HCT116 (cell line): ENCODE results near the gene WDR4. TPM values are rescaled to one million over a fixed set of nuclear protein-coding genes. Genes with fewer than 3 reads are reported as not detected.
A peak's percentile ranks its signal among the peaks of the same experiment; 100 is the strongest.

ENCODE experiments used
- ATAC-seq: fragments of 200-7000 bp; cut with Tn5 transposase; 2 replicates; pipeline ENCODE4 v1.9.1; 2020; ENCODE audit warnings: mild to moderate bottlenecking, moderate library complexity
- BruUV-seq: library from RNA; stranded (reverse); fragments of 400-500 nt; replicated peaks from 2 replicates; lab custom pipeline; 2021; lab: Mats Ljungman, UMichigan
- CTCF ChIA-PET: fragments of 300-600 bp; sonication (Branson Sonifier 250); formaldehyde crosslinking; loops from one replicate; lab custom pipeline; 2021; ENCODE audit warnings: antibody characterized with exemption; lab: Charles Lee
- POLR2A ChIA-PET: fragments of 300-600, 350-600 bp; sonication (Branson Sonifier 250); formaldehyde crosslinking; loops from one replicate; lab custom pipeline; 2021; ENCODE audit warnings: antibody characterized with exemption; lab: Charles Lee
- RAD21 ChIA-PET, 2 experiments: fragments of 300-600 bp; sonication (Branson Sonifier 250); formaldehyde crosslinking; loops; one replicate each; lab custom pipeline; 2023; ENCODE audit warnings: low total read pairs in 2 of 2; ENCODE audit not compliant: uncharacterized antibody in 2 of 2, unreplicated experiment in 2 of 2, low non-redundant PET in 1 of 2; lab: Charles Lee
- DNase-seq: peaks from one replicate; pipeline ENCODE4 v3.0.0-alpha.2; 2010; ENCODE audit warnings: low read depth, low spot score
- H2AFZ ChIP-seq: fragments of 200-600 bp; shearing (Covaris generic), sonication (generic); 2 replicates; pipeline ENCODE4 v1.6.1; 2017; ENCODE audit warnings: low read depth, mixed run types, mixed read lengths, antibody characterized with exemption, low read length; ENCODE audit not compliant: poor library complexity, severe bottlenecking
- H3K27ac ChIP-seq: 2 replicates; pipeline ENCODE4 v1.5.1; 2012; ENCODE audit warnings: low read depth, low read length
- H3K27me3 ChIP-seq: fragments of 200-600 bp; sonication (generic); 2 replicates; pipeline ENCODE4 v1.6.1; 2016; ENCODE audit warnings: mixed run types, low read length, mixed read lengths; ENCODE audit not compliant: insufficient read depth
- H3K36me3 ChIP-seq, 2 experiments: fragments of 200-500 bp in 1 of 2; fragments of 200-600 bp in 1 of 2; sonication (Bioruptor generic) in 1 of 2; sonication (generic) in 1 of 2; 2 replicates each; pipeline versions ENCODE4 v1.5.1 to v1.6.1; 2014 to 2016; ENCODE audit warnings: low read length in 2 of 2, inconsistent platforms in 1 of 2, mixed read lengths in 1 of 2, mixed run types in 1 of 2; ENCODE audit not compliant: insufficient read depth in 2 of 2, control insufficient read depth in 1 of 2
- H3K4me1 ChIP-seq, 2 experiments: fragments of 200-600 bp in 1 of 2; sonication (generic) in 1 of 2; 2 replicates each; pipeline versions ENCODE4 v1.5.1 to v1.6.1; 2012 to 2017; ENCODE audit warnings: low read length in 2 of 2, inconsistent platforms in 1 of 2, mild to moderate bottlenecking in 1 of 2, mixed read lengths in 1 of 2, mixed run types in 1 of 2, moderate library complexity in 1 of 2; ENCODE audit not compliant: insufficient read depth in 2 of 2, control insufficient read depth in 1 of 2
- H3K4me2 ChIP-seq: fragments of 200-600 bp; sonication (generic); 2 replicates; pipeline ENCODE4 v1.6.1; 2017; ENCODE audit warnings: mixed run types, low read length, mixed read lengths
- H3K4me3 ChIP-seq, 2 experiments: fragments of 200-600 bp in 1 of 2; sonication (generic) in 1 of 2; replicated peaks in 1 of 2; 2 replicates each; pipeline ENCODE4 v1.5.1; 2011 to 2016; ENCODE audit warnings: low read length in 2 of 2, control low read depth in 1 of 2, low read depth in 1 of 2, mild to moderate bottlenecking in 1 of 2, mixed read lengths in 1 of 2, mixed run types in 1 of 2
- H3K79me2 ChIP-seq: fragments of 200-600 bp; sonication (generic); 2 replicates; pipeline ENCODE4 v1.6.1; 2017; ENCODE audit warnings: mild to moderate bottlenecking, mixed run types, low read length, moderate library complexity, mixed read lengths; ENCODE audit not compliant: insufficient read depth
- H3K9ac ChIP-seq: fragments of 200-600 bp; sonication (generic); 2 replicates; pipeline ENCODE4 v1.6.1; 2016; ENCODE audit warnings: low read length, mixed read lengths
- H3K9me2 ChIP-seq: fragments of 200-600 bp; sonication (generic), shearing (Covaris generic); 2 replicates; pipeline ENCODE4 v1.6.1; 2017; ENCODE audit warnings: mixed run types, mild to moderate bottlenecking, moderate library complexity; ENCODE audit not compliant: insufficient read depth
- H3K9me3 ChIP-seq, 2 experiments: fragments of 200-500 bp in 1 of 2; fragments of 200-600 bp in 1 of 2; sonication (Bioruptor generic) in 1 of 2; sonication (generic) in 1 of 2; 2 replicates each; pipeline ENCODE4 v1.6.1; 2014 to 2017; ENCODE audit warnings: low read length in 2 of 2, mixed read lengths in 2 of 2, inconsistent platforms in 1 of 2, low read depth in 1 of 2, mild to moderate bottlenecking in 1 of 2, mixed run types in 1 of 2, moderate library complexity in 1 of 2; ENCODE audit not compliant: control insufficient read depth in 1 of 2, insufficient read depth in 1 of 2
- H4K20me1 ChIP-seq: fragments of 200-600 bp; sonication (generic), shearing (Covaris generic); 2 replicates; pipeline ENCODE4 v1.6.1; 2017; ENCODE audit warnings: mixed run types, mild to moderate bottlenecking, moderate library complexity; ENCODE audit not compliant: insufficient read depth
- CBX3 ChIP-seq: IDR thresholded peaks from 2 replicates; pipeline ENCODE4 v1.6.1; 2012; ENCODE audit warnings: low read depth
- CEBPB ChIP-seq: IDR thresholded peaks from 2 replicates; pipeline ENCODE4 v1.6.1; 2012; ENCODE audit warnings: low read depth
- EGR1 ChIP-seq: IDR thresholded peaks from 2 replicates; pipeline ENCODE4 v1.6.1; 2012; ENCODE audit warnings: low read depth
- ELF1 ChIP-seq: IDR thresholded peaks from 2 replicates; pipeline ENCODE4 v1.6.1; 2012; ENCODE audit warnings: low read depth, borderline replicate concordance
- EZH2 ChIP-seq: fragments of 200-600 bp; sonication (generic); IDR thresholded peaks from 2 replicates; pipeline ENCODE4 v1.6.1; 2017; ENCODE audit warnings: antibody characterized with exemption, mixed run types
- EZH2phosphoT487 ChIP-seq: fragments of 200-600 bp; IDR thresholded peaks from 2 replicates; pipeline ENCODE4 v1.6.1; 2018; ENCODE audit warnings: antibody characterized with exemption, borderline replicate concordance
- FOSL1 ChIP-seq: IDR thresholded peaks from 2 replicates; pipeline ENCODE4 v1.6.1; 2012; ENCODE audit warnings: low read depth
- JUND ChIP-seq: IDR thresholded peaks from 2 replicates; pipeline ENCODE4 v1.6.1; 2012
- POLR2A ChIP-seq: IDR thresholded peaks from 2 replicates; pipeline ENCODE4 v1.7.0; 2011; ENCODE audit warnings: borderline replicate concordance; ENCODE audit not compliant: insufficient read depth, insufficient read length; ENCODE audit errors: extremely low read depth
- POLR2AphosphoS5 ChIP-seq: IDR thresholded peaks from 2 replicates; pipeline ENCODE4 v1.6.1; 2011; ENCODE audit warnings: mild to moderate bottlenecking, low read depth, low read length, moderate library complexity
- RAD21 ChIP-seq: IDR thresholded peaks from 2 replicates; pipeline ENCODE4 v1.6.1; 2012; ENCODE audit warnings: low read depth, mild to moderate bottlenecking
- SIN3A ChIP-seq: IDR thresholded peaks from 2 replicates; pipeline ENCODE4 v1.6.1; 2012; ENCODE audit warnings: low read depth
- TCF7L2 ChIP-seq: IDR thresholded peaks from 2 replicates; pipeline ENCODE4 v1.7.0; 2011; ENCODE audit warnings: borderline replicate concordance, inconsistent platforms; ENCODE audit not compliant: insufficient read depth, insufficient read length; ENCODE audit errors: extremely low read depth
- YY1 ChIP-seq: IDR thresholded peaks from 2 replicates; pipeline ENCODE4 v1.6.1; 2011; ENCODE audit warnings: low read length, low read depth, moderate library complexity, mild to moderate bottlenecking; ENCODE audit not compliant: insufficient replicate concordance; ENCODE audit errors: extremely low read depth
- ZBTB33 ChIP-seq: IDR thresholded peaks from 2 replicates; pipeline ENCODE4 v1.6.1; 2011; ENCODE audit warnings: mild to moderate bottlenecking, low read length, moderate library complexity; ENCODE audit not compliant: insufficient replicate concordance; ENCODE audit errors: extremely low read depth
- ZFX ChIP-seq: fragments of 450-650 bp; IDR thresholded peaks from 2 replicates; pipeline ENCODE4 v1.6.1; 2017
- ZNF274 ChIP-seq: fragments of 200-500 bp; sonication (Bioruptor generic); IDR thresholded peaks from 2 replicates; pipeline ENCODE4 v1.6.1; 2014; ENCODE audit warnings: mild to moderate bottlenecking, low read depth, low read length, inconsistent platforms
- intact Hi-C: fragments of 100-400 bp; cut with micrococcal nuclease; formaldehyde crosslinking; loops from 2 replicates; pipeline ENCODE4 v1.10.0; 2022
- total RNA-seq: library from RNA; stranded (reverse); gene quantifications from one replicate; pipeline ENCODE4 v1.2.1, GENCODE V29; 2021; ENCODE audit not compliant: unreplicated experiment
- TF ChIP-seq, protein P1 (sequence below), 3 experiments: fragments of 200-600 bp in 1 of 3; sonication (generic) in 1 of 3; IDR thresholded peaks in 2 of 3; conservative IDR thresholded peaks in 1 of 3; 2 replicates each; pipeline ENCODE4 v1.5.1; 2012 to 2017; ENCODE audit warnings: low read depth in 2 of 3, low read length in 2 of 3, antibody characterized with exemption in 1 of 3, borderline replicate concordance in 1 of 3, control low read depth in 1 of 3, mild to moderate bottlenecking in 1 of 3, mixed read lengths in 1 of 3, mixed run types in 1 of 3, moderate library complexity in 1 of 3; ENCODE audit not compliant: insufficient read depth in 1 of 3
- TF ChIP-seq, protein P2 (sequence below): IDR thresholded peaks from 2 replicates; pipeline ENCODE4 v1.6.1; 2012
- TF ChIP-seq, protein P3 (sequence below): IDR thresholded peaks from 2 replicates; pipeline ENCODE4 v1.6.1; 2012

WDR4 gene
- total RNA-seq, 1 experiment from 2014 or later: 34.8 TPM

DNA sequence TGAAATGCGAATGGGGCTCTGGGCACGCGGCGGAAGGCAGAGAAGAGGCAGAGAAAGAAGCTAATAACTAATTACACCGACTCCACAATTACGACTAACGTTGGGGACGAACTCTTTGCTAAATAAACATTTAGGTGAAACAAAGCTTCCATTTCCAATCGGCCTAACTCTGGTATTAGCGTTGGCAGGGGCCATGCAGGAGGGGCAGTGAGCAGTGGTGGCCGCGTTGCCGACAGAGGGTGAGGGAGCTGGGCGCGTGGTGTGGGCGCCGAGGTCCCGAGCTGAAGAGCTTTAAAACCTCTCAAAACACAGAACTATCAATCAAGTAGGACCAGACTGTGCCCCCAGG, 13.2 kb upstream of the WDR4 start:
- POLR2A ChIA-PET: interaction anchor here (0.5 to 1.7 kb wide), 4 partner anchors 14 to 82 kb away, joined by 3 to 4 read pairs (median 3); partner anchors contain the start of gene PKNOX1
- peak overlapping the region; percentile 89 for H3K27ac ChIP-seq
- CTCF ChIA-PET: interaction anchor here (2.1 kb wide), 1 partner anchor 299 kb away, joined by 5 read pairs; no protein-coding TSS in a partner anchor

More for the DNA sequence above, 13.2 kb upstream of the WDR4 start:
- no peak for TF ChIP-seq RAD21
- TF ChIP-seq, protein P1, sequence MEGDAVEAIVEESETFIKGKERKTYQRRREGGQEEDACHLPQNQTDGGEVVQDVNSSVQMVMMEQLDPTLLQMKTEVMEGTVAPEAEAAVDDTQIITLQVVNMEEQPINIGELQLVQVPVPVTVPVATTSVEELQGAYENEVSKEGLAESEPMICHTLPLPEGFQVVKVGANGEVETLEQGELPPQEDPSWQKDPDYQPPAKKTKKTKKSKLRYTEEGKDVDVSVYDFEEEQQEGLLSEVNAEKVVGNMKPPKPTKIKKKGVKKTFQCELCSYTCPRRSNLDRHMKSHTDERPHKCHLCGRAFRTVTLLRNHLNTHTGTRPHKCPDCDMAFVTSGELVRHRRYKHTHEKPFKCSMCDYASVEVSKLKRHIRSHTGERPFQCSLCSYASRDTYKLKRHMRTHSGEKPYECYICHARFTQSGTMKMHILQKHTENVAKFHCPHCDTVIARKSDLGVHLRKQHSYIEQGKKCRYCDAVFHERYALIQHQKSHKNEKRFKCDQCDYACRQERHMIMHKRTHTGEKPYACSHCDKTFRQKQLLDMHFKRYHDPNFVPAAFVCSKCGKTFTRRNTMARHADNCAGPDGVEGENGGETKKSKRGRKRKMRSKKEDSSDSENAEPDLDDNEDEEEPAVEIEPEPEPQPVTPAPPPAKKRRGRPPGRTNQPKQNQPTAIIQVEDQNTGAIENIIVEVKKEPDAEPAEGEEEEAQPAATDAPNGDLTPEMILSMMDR (IDR thresholded peaks at IDR 0.05 in 2 of 3, conservative IDR thresholded peaks at IDR 0.05 in 1 of 3; ENCODE audit: borderline replicate concordance in 1 of 3, insufficient read depth in 1 of 3, low read depth in 2 of 3, low read length in 2 of 3): no peak
- no peak for TF ChIP-seq ELF1
- TF ChIP-seq JUND: no peak
- TF ChIP-seq SIN3A: no peak
- no peak for TF ChIP-seq FOSL1
- TF ChIP-seq CEBPB: no peak
- TF ChIP-seq POLR2A: no peak
- no peak for TF ChIP-seq POLR2AphosphoS5
- TF ChIP-seq ZNF274: no peak
- TF ChIP-seq, protein P2, sequence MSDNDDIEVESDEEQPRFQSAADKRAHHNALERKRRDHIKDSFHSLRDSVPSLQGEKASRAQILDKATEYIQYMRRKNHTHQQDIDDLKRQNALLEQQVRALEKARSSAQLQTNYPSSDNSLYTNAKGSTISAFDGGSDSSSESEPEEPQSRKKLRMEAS: no peak; the same call in 1 of the 2 replicates
- no peak for TF ChIP-seq ZFX
- no peak for TF ChIP-seq CBX3
- no peak for TF ChIP-seq EZH2
- no peak for TF ChIP-seq EZH2phosphoT487
- TF ChIP-seq YY1: no peak
- TF ChIP-seq EGR1: no peak
- TF ChIP-seq ZBTB33: no peak
- TF ChIP-seq, protein P3, sequence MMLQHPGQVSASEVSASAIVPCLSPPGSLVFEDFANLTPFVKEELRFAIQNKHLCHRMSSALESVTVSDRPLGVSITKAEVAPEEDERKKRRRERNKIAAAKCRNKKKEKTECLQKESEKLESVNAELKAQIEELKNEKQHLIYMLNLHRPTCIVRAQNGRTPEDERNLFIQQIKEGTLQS: no peak
- TF ChIP-seq TCF7L2: no peak
- intact Hi-C loops: no loop called here
- ATAC-seq: peak; percentile 45
- Histone ChIP-seq H3K36me3 (peaks cover 3 to 15% of the 10 kb centered on the region in 2 experiments; a peak in 1 of 4 replicates), H3K9ac (peak overlapping the region; percentile 90), H3K9me3 (no peaks in the 10 kb centered on the region), H3K79me2 (peaks cover 32% of the 10 kb centered on the region), H2AFZ (peak overlapping the region; percentile 24), H4K20me1 (no peaks in the 10 kb centered on the region), H3K4me3 (peak overlapping the region; percentile 52 to 98), H3K27me3 (no peaks in the 10 kb centered on the region), H3K4me2 (peak overlapping the region; percentile 98), H3K9me2 (no peaks in the 10 kb centered on the region), H3K4me1 (peaks cover 6 to 7% of the 10 kb centered on the region in 2 experiments)
- RAD21 ChIA-PET: no interaction called here
- no peak for DNase-seq
- TSS peak; percentile 96 for BruUV-seq
